Activated CD4-positive, alpha-beta memory T cell treated with anti-CD3 and anti-CD28 coated beads, Interleukin-2, amount 10 ng/mL, durations not matched to agents 7 days and 5 days (primary cell): ENCODE results near the gene RNF157. TPM values are rescaled to one million over a fixed set of nuclear protein-coding genes. Genes with fewer than 3 reads are reported as not detected.

Experiments used
- CTCF ChIA-PET: fragments of 350-600 bp; sonication (Branson Sonifier 250); formaldehyde crosslinking; loops from one replicate; lab custom pipeline; 2021; ENCODE audit warnings: antibody characterized with exemption, inconsistent platforms; lab: Charles Lee
- POLR2A ChIA-PET: fragments of 350-600 bp; sonication (Branson Sonifier 250); formaldehyde crosslinking; loops from one replicate; lab custom pipeline; 2021; ENCODE audit warnings: antibody characterized with exemption; lab: Charles Lee
- DNase-seq: peaks from one replicate; pipeline ENCODE4 v3.0.0-alpha.2; 2020
- H3K27ac Mint-ChIP-seq: one replicate; pipeline ENCODE4 v1.8.0; 2021; ENCODE audit warnings: mild to moderate bottlenecking, mixed read lengths
- H3K27me3 Mint-ChIP-seq: one replicate; pipeline ENCODE4 v1.8.0; 2021; ENCODE audit warnings: mixed read lengths
- H3K36me3 Mint-ChIP-seq: one replicate; pipeline ENCODE4 v1.8.0; 2021; ENCODE audit warnings: low read depth, mixed read lengths
- H3K4me1 Mint-ChIP-seq: one replicate; pipeline ENCODE4 v1.8.0; 2021; ENCODE audit warnings: mixed read lengths
- H3K4me3 Mint-ChIP-seq: one replicate; pipeline ENCODE4 v1.8.0; 2021; ENCODE audit warnings: mild to moderate bottlenecking, mixed read lengths
- H3K9me3 Mint-ChIP-seq: one replicate; pipeline ENCODE4 v1.8.0; 2021; ENCODE audit warnings: mixed read lengths
- total RNA-seq, 2 experiments: library from RNA; stranded (reverse); gene quantifications; one replicate each; pipeline ENCODE4 v1.2.3, GENCODE V29; 2021

RNF157 gene
- total RNA-seq, 2 experiments from 2014 or later = 79.8 to 83.9 TPM

- peaks cover 37% of the 10 kb centered on the region for H3K36me3 Mint-ChIP-seq
- no peaks in the 10 kb centered on the region for H3K9me3 Mint-ChIP-seq
- DNase-seq = no peak
- no peaks in the 10 kb centered on the region for H3K27me3 Mint-ChIP-seq
- peaks cover 30% of the 10 kb centered on the region for H3K4me1 Mint-ChIP-seq
- POLR2A ChIA-PET = interaction anchor here (0.7 to 3.2 kb wide), 25 partner anchors 8 to 281 kb away, joined by 3 to 37 read pairs (median 5); partner anchors contain the start of genes MRPL38, PRPSAP1, SRP68 and TRIM65
- CTCF ChIA-PET = interaction anchor here (0.7 to 2.6 kb wide), 8 partner anchors 13 to 295 kb away, joined by 3 to 21 read pairs (median 5); no protein-coding TSS in a partner anchor
- H3K27ac Mint-ChIP-seq = peak overlapping the region; percentile 92
- H3K4me3 Mint-ChIP-seq = peak overlapping the region; percentile 95
These were observed 137.4 kb downstream of the RNF157 start for GRCh38 chr17:76102944-76103273.

DNA sequence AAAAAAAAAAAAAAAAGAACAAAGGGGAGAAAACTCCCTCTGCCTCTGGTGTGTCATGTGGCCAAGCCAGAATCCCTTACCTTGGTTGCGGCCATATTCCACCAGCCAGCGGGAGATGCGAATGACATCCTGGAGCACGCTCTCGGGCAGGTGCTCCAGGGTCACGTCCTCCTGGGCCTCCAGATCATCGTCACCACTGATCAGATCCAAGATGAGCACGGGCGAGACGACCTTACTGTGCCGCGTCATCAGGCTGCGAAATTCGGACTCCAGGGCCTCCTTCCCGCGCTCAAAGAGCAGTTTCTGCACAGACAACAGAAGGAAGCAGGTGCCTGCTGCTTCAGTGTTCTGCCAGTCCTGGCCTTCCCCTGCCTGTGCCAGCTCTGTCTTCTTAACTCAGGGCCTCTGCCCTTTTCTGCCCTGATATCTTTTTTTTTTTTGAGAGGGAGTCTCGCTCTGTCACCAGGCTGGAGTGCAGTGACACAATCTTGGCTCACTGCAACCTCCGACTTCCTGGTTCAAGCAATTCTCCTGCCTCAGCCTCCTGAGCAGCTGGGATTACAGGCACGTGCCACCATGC lies 142.5 kb downstream of the RNF157 start:
- no peak overlapping the region for H3K4me3 Mint-ChIP-seq
- H3K4me1 Mint-ChIP-seq = peaks cover 19% of the 10 kb centered on the region
- CTCF ChIA-PET = no interaction called here
- no peaks in the 10 kb centered on the region for H3K9me3 Mint-ChIP-seq
- H3K36me3 Mint-ChIP-seq = peaks cover 52% of the 10 kb centered on the region
- no peak for DNase-seq
- POLR2A ChIA-PET = no interaction called here
- H3K27ac Mint-ChIP-seq = no peak overlapping the region
- H3K27me3 Mint-ChIP-seq = no peaks in the 10 kb centered on the region

DNA sequence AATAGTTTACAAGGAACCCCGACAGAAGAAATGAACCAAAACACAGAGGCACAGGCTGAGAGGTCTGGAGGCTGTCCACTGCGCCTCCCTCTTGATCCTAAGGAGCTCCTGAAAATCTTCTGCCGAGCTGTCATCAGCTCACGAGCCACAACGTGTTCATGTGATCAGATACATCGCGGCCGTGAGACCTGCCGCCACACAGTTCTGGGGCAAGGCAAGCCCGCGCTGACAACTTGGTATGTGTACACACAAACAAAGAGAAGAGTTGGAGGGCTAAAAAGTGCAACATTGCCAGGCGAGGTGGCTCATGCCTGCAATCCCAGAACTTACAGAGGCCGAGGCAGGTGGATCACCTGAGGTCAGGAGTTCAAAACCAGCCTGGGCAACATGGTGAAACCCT lies 144.3 kb downstream of the RNF157 start:
- H3K36me3 Mint-ChIP-seq = peaks cover 50% of the 10 kb centered on the region
- H3K27ac Mint-ChIP-seq = no peak overlapping the region
- no peaks in the 10 kb centered on the region for H3K27me3 Mint-ChIP-seq
- CTCF ChIA-PET = interaction anchor here (0.6 to 1.3 kb wide), 4 partner anchors 13 to 113 kb away, joined by 3 to 4 read pairs (median 4); no protein-coding TSS in a partner anchor
- H3K9me3 Mint-ChIP-seq = no peaks in the 10 kb centered on the region
- POLR2A ChIA-PET = interaction anchor here (0.9 to 1.0 kb wide), 2 partner anchors 8 to 95 kb away, joined by 3 to 6 read pairs; partner anchors contain the start of gene EXOC7
- H3K4me1 Mint-ChIP-seq = peaks cover 9% of the 10 kb centered on the region
- H3K4me3 Mint-ChIP-seq = no peak overlapping the region
- no peak for DNase-seq

DNA sequence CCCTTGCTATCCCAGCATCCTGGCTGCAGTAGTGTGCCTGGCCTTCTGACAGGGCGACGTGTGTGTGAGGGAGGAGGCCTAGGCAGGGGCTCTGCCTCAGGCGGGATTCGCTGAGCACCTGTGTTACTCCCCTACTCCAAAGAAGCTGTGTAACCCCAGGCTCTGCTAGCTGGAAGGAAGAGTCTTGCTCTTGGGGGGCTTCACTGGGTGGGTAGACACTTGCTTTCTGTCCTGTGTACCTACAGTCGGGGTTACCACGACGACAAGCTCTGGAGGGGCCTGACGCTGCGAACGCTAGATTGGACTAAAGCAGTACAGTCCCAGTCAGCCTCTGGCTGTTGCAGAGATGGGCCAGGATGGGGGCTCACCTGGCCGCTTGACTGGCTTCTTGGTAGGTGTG lies 146.2 kb downstream of the RNF157 start:
- no peaks in the 10 kb centered on the region for H3K27me3 Mint-ChIP-seq
- no peak overlapping the region for H3K4me3 Mint-ChIP-seq
- no peak for DNase-seq
- H3K4me1 Mint-ChIP-seq = peaks cover 6% of the 10 kb centered on the region
- CTCF ChIA-PET = interaction anchor here (1.4 kb wide), 1 partner anchor 10 kb away, joined by 3 read pairs; the partner anchor contains the start of gene EXOC7
- no peaks in the 10 kb centered on the region for H3K9me3 Mint-ChIP-seq
- POLR2A ChIA-PET = interaction anchor here (1.3 to 1.7 kb wide), 2 partner anchors 9 to 11 kb away, joined by 4 to 7 read pairs; partner anchors contain the start of gene EXOC7
- H3K27ac Mint-ChIP-seq = no peak overlapping the region
- H3K36me3 Mint-ChIP-seq = peaks cover 51% of the 10 kb centered on the region

DNA sequence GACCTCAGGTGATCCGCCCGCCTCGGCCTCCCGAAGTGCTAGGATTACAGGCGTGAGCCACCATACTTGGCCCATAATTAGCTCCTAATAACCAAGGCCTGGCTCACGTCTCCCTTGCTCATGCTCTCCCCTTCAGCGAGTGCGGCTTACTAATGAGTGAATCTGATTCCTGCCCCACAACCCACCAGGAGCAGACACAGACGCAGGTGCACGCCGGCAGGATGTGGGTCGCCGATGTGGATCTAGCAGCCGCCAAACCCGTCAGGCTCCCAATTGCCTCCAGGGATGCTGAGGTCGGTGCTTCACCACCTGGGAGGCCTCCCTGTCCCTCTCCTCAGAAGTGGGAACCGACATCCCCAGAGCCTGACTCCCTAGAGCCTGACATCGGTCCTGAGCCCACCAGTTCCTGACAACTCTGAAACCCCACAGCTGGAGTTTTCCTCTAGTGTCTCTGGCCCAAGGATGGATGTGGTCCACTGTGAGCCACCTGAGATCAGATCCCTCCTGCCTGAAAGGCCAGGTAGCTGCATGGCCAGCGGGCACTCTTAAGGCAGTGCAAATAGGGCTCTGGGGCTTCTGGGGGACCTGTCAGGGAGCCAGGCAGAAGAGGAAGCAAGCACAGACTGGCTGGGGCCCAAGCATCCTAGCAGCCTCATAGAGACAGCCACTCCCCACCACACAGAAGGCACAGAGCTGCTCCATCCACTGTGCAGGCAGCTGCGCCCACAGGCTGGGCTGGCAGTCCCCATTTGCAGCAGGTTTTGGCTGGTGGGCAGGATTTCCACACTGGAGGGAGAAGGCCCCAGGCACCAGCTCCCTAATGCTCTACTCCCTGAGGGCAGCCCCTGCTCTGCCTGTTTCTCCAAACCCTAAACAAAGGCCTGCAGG lies 147.5 kb downstream of the RNF157 start:
- Mint-ChIP-seq H3K4me1 (peaks cover 6% of the 10 kb centered on the region), H3K36me3 (peaks cover 51% of the 10 kb centered on the region), H3K9me3 (no peaks in the 10 kb centered on the region), H3K4me3 (no peak overlapping the region), H3K27me3 (no peaks in the 10 kb centered on the region), H3K27ac (no peak overlapping the region)
- POLR2A ChIA-PET = interaction anchor here (0.6 to 1.7 kb wide), 5 partner anchors 10 to 568 kb away, joined by 3 to 7 read pairs (median 3); partner anchors contain the start of genes ACOX1, EXOC7 and TEN1
- CTCF ChIA-PET = interaction anchor here (0.6 to 0.7 kb wide), 2 partner anchors 226 to 443 kb away, joined by 4 to 5 read pairs; no protein-coding TSS in a partner anchor
- DNase-seq = no peak

Other genes starting within 250 kb of the RNF157 start
- gene CDK3, start 239.6 kb downstream of the RNF157 start, total RNA-seq = 1 to 10 TPM; 5.2 to 5.6 TPM
- gene EVPL, start 213.2 kb downstream of the RNF157 start, total RNA-seq = not detected
- gene SRP68, start 168.0 kb downstream of the RNF157 start, total RNA-seq = 10 to 100 TPM; 92.8 to 94.6 TPM
- gene GALR2, start 165.7 kb downstream of the RNF157 start, total RNA-seq = under 1 TPM; 0.38 to 0.40 TPM
- under 1 TPM; 0.48 TPM for gene ZACN, start 161.3 kb downstream of the RNF157 start, total RNA-seq
- gene EXOC7, start 136.7 kb downstream of the RNF157 start, total RNA-seq = 100 to 1,000 TPM; 119 to 120 TPM
- under 1 TPM; 0.13 to 0.15 TPM for gene FOXJ1, start 99.2 kb downstream of the RNF157 start, total RNA-seq
- gene UBALD2, start 24.9 kb upstream of the RNF157 start, total RNA-seq = 100 to 1,000 TPM; 524 to 546 TPM
- gene QRICH2, start 67.8 kb upstream of the RNF157 start, total RNA-seq = 1 to 10 TPM; 1.4 to 1.9 TPM
- 10 to 100 TPM; 59.9 to 66.7 TPM for gene PRPSAP1, start 113.4 kb upstream of the RNF157 start, total RNA-seq
- 1 to 10 TPM; 2.8 to 3.4 TPM for gene SPHK1, start 144.1 kb upstream of the RNF157 start, total RNA-seq
- gene UBE2O, start 212.7 kb upstream of the RNF157 start, total RNA-seq = 10 to 100 TPM; 26.5 to 28.9 TPM
- gene AANAT, start 227.1 kb upstream of the RNF157 start, total RNA-seq = not detected